Mucosa of rectum (tissue), 2 donors: ENCODE measurements around the gene FAM161B.

ENCODE experiments used
- H3K27ac ChIP-seq, 2 donors: one replicate each; pipeline ENCODE4 v1.7.0; 2013; ENCODE audit warnings: inconsistent platforms in 2 of 2, low read depth in 2 of 2, low read length in 2 of 2
- H3K27me3 ChIP-seq, 2 donors: one replicate each; pipeline ENCODE4 v1.7.0; 2013; ENCODE audit warnings: low read length in 2 of 2; ENCODE audit not compliant: control insufficient read depth in 2 of 2, insufficient read depth in 2 of 2
- H3K36me3 ChIP-seq, 2 donors: one replicate each; pipeline ENCODE4 v1.7.0; 2013; ENCODE audit warnings: low read length in 2 of 2; ENCODE audit not compliant: control insufficient read depth in 2 of 2, insufficient read depth in 2 of 2
- H3K4me1 ChIP-seq, 2 donors: one replicate each; pipeline ENCODE4 v1.7.0; 2013; ENCODE audit warnings: low read length in 2 of 2, mild to moderate bottlenecking in 1 of 2; ENCODE audit not compliant: control insufficient read depth in 2 of 2, insufficient read depth in 2 of 2
- H3K4me3 ChIP-seq, 2 donors: one replicate each; pipeline ENCODE4 v1.7.0; 2013; ENCODE audit warnings: low read length in 2 of 2
- H3K9ac ChIP-seq, 2 donors: one replicate each; pipeline ENCODE4 v1.7.0; 2013; ENCODE audit warnings: low read length in 2 of 2, low read depth in 1 of 2, mild to moderate bottlenecking in 1 of 2
- H3K9me3 ChIP-seq, 2 donors: one replicate each; pipeline ENCODE4 v1.7.0; 2013; ENCODE audit warnings: low read length in 2 of 2; ENCODE audit not compliant: control insufficient read depth in 2 of 2
- donor health status: healthy.
- donor health status: Normal muscosa, but diverticular disease.

FAM161B gene

GRCh38 chr14:73988065-73988464 lies 38.2 kb upstream of the FAM161B start:
- no peak overlapping the region for H3K9ac ChIP-seq
- no peaks in the 10 kb centered on the region for H3K9me3 ChIP-seq
- peaks cover 30 to 36% of the 10 kb centered on the region in 2 donors for H3K36me3 ChIP-seq
- H3K27ac ChIP-seq, result peak overlapping the region in 1 of 2 donors; percentile 14
- peaks cover 0 to 6% of the 10 kb centered on the region in 2 donors for H3K4me1 ChIP-seq
- no peak overlapping the region for H3K4me3 ChIP-seq
- no peaks in the 10 kb centered on the region for H3K27me3 ChIP-seq

GRCh38 chr14:73977896-73978295 lies 28.0 kb upstream of the FAM161B start:
- Histone ChIP-seq H3K9ac (no peak overlapping the region), H3K27me3 (no peaks in the 10 kb centered on the region), H3K36me3 (peaks cover 36 to 38% of the 10 kb centered on the region in 2 donors), H3K4me1 (peaks cover 0 to 36% of the 10 kb centered on the region in 2 donors), H3K27ac (peak overlapping the region in 1 of 2 donors; percentile 69), H3K4me3 (no peak overlapping the region), H3K9me3 (no peaks in the 10 kb centered on the region)

DNA sequence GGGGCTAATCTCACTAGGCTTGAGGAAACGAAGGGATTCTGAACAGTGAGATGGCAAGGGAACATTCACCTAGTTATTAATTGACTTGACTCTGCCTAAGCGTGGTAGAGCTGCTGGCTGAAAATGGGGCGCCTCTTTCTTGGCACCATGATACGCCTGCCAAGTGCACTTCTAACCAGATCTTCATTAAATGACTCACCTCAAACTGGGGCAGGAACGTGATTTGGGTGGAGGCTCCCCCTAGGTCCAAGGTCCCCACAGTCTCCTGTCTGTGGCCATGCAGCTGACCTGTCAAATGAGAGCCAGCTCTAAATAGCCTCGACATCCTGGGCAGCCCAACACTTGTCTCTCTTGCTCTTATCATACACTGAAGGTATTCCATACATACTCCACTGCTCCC lies 26.2 kb upstream of the FAM161B start:
- Histone ChIP-seq H3K4me1 (peaks cover 0 to 45% of the 10 kb centered on the region in 2 donors), H3K27me3 (no peaks in the 10 kb centered on the region), H3K9ac (no peak overlapping the region), H3K9me3 (no peaks in the 10 kb centered on the region), H3K4me3 (no peak overlapping the region), H3K27ac (no peak overlapping the region), H3K36me3 (peaks cover 43 to 47% of the 10 kb centered on the region in 2 donors)

GRCh38 chr14:73973497-73973896 lies 23.6 kb upstream of the FAM161B start:
- Histone ChIP-seq H3K4me3 (no peak overlapping the region), H3K36me3 (peaks cover 59 to 62% of the 10 kb centered on the region in 2 donors), H3K27me3 (no peaks in the 10 kb centered on the region), H3K9ac (no peak overlapping the region), H3K27ac (peak overlapping the region in 1 of 2 donors; percentile 0), H3K9me3 (no peaks in the 10 kb centered on the region), H3K4me1 (peaks cover 0 to 40% of the 10 kb centered on the region in 2 donors)

DNA sequence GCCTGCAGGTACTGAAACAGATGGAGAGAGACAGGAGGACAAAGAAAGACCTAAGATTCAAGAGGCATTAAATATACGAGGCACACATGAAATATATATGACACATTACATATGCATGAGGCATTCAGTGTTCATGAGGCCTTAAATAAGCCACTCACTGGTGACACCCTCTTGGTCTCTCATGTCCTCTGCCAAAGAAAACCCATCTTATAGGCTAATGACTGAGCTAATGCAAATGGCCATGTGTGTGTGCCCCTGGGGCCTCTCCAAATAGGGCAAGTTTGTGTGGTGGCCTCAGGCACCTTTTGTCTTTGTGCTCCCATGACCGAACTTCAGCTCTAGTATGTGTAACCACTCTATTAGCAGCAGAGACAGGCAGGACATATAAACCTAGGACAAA lies 19.0 kb upstream of the FAM161B start:
- Histone ChIP-seq H3K9me3 (no peaks in the 10 kb centered on the region), H3K36me3 (peaks cover 67 to 69% of the 10 kb centered on the region in 2 donors), H3K9ac (no peak overlapping the region), H3K27me3 (no peaks in the 10 kb centered on the region), H3K27ac (no peak overlapping the region), H3K4me3 (no peak overlapping the region), H3K4me1 (peaks cover 0 to 18% of the 10 kb centered on the region in 2 donors)

GRCh38 chr14:73965216-73965615 lies 15.3 kb upstream of the FAM161B start:
- Histone ChIP-seq H3K27ac (no peak overlapping the region), H3K4me1 (no peaks in the 10 kb centered on the region), H3K9ac (no peak overlapping the region), H3K4me3 (no peak overlapping the region), H3K9me3 (no peaks in the 10 kb centered on the region), H3K36me3 (peaks cover 77 to 78% of the 10 kb centered on the region in 2 donors), H3K27me3 (no peaks in the 10 kb centered on the region)

DNA sequence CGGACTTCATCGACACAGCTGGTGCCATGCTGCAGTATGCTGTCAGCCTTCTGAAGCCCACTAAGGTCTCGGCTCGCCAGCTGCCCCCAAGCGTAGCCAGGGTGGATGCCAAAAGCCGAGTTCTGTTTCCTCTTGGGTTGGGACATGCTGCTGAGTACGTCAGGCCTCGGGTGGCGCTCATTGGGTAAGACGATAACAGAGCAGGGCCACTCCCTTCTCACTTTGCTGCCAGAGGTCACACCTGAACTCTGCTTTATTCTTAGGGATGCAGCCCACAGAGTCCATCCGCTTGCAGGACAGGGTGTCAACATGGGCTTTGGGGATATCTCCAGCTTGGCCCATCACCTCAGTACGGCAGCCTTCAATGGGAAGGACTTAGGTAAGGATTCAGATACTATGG lies 11.3 kb upstream of the FAM161B start:
- Histone ChIP-seq H3K27ac (no peak overlapping the region), H3K36me3 (peaks cover 67 to 78% of the 10 kb centered on the region in 2 donors), H3K4me1 (no peaks in the 10 kb centered on the region), H3K9ac (no peak overlapping the region), H3K4me3 (no peak overlapping the region), H3K27me3 (no peaks in the 10 kb centered on the region), H3K9me3 (no peaks in the 10 kb centered on the region)

DNA sequence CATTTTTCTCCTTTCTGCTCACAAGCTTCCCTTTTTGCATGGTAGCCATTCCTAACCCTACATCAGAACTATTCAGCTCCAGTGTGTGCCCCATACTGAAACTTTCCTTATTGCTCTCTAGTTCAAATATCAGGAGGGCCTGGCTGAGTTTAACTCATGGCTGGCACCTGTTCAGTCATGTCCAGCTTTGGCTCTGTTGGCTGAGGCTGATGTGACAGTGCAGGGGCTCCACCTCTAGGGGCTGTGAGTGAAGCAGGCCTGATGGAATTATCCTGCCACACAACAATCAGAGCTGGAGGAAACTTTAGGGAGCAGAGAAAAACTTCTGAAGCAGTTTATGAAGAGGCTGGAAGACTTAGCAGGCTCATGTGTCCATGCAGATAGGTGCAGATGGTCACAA lies 8.7 kb upstream of the FAM161B start:
- Histone ChIP-seq H3K4me3 (no peak overlapping the region), H3K4me1 (no peaks in the 10 kb centered on the region), H3K9me3 (no peaks in the 10 kb centered on the region), H3K27me3 (no peaks in the 10 kb centered on the region), H3K27ac (no peak overlapping the region), H3K9ac (no peak overlapping the region), H3K36me3 (peaks cover 62 to 67% of the 10 kb centered on the region in 2 donors)

- Histone ChIP-seq H3K27ac (no peak overlapping the region), H3K9me3 (no peaks in the 10 kb centered on the region), H3K9ac (no peak overlapping the region), H3K27me3 (no peaks in the 10 kb centered on the region), H3K36me3 (peaks cover 40 to 45% of the 10 kb centered on the region in 2 donors), H3K4me3 (no peak overlapping the region), H3K4me1 (peaks cover 3 to 4% of the 10 kb centered on the region in 2 donors)
Observed at GRCh38 chr14:73955674-73956073, 5.8 kb upstream of the FAM161B start.

DNA sequence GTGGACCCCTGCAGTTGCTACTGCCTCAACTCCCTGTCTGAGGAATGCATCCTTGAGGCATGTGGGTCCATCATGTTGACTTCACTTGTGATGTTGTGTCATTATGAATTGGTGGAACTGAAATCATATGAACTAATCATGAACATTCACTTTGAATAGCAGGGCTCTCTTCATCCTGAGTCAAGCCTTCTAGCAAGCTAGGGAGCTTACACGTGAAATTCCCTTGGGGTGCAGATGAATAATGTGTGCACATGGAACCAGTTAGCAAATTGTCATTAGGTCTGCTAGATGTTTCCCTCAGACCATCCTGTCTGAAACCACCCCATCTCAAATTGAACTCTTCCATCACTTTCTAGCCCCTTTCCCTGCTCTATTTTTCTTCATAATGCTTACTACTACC lies 3.8 kb upstream of the FAM161B start:
- no peak overlapping the region for H3K4me3 ChIP-seq
- H3K9me3 ChIP-seq, result no peaks in the 10 kb centered on the region
- no peak overlapping the region for H3K27ac ChIP-seq
- H3K27me3 ChIP-seq, result no peaks in the 10 kb centered on the region
- no peak overlapping the region for H3K9ac ChIP-seq
- H3K4me1 ChIP-seq, result peaks cover 7 to 10% of the 10 kb centered on the region in 2 donors
- H3K36me3 ChIP-seq, result peaks cover 27 to 29% of the 10 kb centered on the region in 2 donors
